GM04503 (cell line): ENCODE measurements around the gene PPP1R15B.
A peak's percentile ranks its signal among the peaks of the same experiment; 100 is the strongest.

Experiments
- DNase-seq: peaks from one replicate; pipeline ENCODE4 v3.0.0-alpha.2; 2012; ENCODE audit warnings: low read depth

The PPP1R15B gene

DNA sequence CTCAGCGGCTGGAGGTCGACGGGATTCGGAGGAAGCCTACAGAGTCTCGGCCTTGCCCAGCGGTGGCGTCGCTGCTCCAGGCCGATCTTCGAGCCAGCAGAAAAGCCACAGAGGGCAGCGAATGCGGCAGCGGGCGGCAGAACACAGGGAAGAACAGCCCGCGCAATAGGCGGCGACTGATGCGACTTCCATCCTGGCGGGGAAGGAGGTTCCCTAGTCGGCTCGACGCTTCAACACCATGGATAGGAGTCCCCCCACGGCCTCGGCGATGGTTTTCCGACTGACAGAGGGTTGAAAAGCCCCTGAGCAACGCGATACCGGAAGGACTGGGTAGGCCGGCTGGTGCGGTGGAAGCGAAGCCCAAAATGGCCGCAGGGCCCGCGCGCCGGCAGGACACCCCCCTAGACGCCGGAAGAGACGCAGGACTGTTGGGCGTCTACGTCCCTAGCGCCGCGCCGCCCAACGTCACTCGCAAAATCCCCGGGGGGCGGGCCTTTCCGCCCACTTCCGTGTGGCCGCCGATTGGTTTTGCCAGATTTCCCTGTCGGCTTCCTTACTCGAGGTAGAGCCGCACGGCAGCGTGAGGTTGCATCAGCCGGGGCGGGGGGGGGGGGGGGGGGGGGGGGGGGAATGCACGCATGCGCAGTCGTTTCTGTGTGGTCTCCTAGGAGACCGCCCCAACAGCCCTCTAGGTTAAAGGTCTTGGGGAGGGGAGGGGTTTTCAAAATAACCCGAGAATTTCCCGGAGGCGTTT lies at the start of gene PPP1R15B:
Gene PPP1R15B (minus strand): TSS at position 367 of the 754 bp plus-strand sequence. CDS start 406 bp downstream, outside the sequence.
- peak; percentile 91 for DNase-seq

DNA sequence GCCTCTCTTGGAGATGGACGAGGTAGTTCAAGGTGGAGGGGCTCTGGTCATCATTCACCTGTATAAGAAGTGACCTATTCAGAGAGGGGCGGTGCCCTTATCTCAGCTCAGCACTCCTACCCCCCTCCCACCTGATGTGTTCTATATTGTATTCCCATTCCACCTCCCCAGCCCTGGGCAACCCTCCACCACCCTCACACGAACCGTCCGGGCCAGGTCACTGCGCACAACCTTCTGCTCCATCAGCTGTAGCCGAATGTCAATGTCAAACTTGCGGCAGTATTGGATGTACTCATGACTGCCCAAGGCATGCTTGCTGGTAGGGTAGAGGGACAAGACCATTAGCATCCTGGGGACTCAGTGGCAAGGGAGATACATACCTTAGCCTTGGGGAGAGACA lies 48.7 kb upstream of the PPP1R15B start:
- no peak for DNase-seq

DNA sequence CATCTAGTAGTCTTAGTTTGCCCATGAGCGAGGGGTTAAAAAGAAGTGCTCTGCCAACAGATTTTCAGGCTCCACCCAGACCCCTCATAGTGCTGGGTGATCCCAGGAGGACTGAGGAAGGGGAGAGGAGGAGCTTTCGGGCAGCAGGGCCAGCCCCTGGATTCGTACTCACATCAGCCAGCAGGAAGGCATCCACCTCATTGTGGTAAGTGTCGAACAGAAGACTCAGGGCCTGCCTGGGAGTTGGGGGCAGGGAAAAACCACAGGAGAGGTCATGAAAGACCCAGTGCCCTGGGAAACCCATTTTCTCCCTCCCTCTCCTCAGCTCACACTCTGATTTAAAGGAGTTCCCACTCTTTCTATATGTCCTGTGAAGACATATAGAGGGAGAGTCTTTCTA lies 48.1 kb upstream of the PPP1R15B start:
- DNase-seq, result no peak

DNA sequence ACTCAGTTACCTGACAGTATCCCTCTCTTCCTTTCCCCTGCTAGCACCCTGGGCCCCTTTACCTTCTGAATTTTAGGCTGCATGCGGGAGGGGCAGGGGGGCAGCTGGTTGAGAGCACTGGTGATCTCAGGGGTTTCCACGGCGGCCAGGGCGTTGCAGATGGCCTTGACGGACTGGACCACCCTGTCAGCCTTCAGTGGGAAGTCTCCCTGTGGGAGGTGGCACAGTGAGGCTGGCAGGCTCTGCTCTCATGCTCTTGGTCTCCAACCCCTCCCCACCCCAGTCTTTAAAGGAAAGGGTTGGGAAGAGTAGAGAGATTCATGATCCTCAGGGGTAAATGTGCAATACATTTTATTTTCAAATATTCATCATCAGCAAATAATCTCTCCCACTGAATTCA lies 46.0 kb upstream of the PPP1R15B start:
- no peak for DNase-seq

DNA sequence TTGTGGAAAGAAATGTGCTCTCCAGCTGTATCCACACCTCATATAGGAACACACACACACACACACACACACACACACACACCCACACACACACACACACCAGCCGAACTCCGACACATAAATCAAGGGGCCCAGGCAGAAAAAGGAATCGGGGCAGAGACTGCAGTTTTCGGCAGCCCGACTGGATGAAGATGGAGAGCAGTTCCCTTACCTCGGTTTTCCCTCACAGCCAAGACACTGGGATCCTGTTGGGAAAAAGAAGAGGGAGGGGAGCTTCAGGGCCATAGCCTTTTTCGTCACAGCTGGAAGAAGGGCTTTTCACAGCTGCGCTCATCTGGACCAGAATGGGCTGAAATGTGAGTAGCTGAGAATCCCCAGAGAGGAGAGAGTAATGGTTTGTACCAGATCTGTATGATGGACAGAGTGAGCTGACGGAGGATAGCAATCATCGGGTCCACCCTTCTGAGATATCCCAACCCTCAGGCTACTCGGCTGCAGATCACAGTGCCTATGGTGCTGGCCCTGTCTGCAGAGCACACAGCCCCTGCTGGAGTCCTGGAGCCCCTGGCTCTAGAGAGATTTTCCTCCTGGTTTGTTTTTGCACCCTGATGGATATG lies 45.3 kb upstream of the PPP1R15B start:
- DNase-seq, result no peak

DNA sequence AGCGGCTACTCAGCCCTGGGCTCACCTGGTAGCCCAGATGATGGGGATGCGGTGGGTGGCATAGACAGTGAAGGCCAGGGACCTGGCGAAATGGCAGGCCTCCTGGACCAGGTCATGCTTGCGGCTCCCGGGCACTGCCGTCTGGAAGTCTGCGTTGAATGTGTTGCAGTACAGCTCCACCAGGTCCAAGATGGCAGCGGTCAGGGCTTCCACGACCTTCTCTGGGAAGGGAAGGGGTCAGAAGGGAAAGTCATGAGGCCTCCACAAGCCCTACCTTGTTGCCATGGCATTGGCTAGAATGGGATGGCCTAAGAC lies 44.2 kb upstream of the PPP1R15B start:
- DNase-seq, result no peak

DNA sequence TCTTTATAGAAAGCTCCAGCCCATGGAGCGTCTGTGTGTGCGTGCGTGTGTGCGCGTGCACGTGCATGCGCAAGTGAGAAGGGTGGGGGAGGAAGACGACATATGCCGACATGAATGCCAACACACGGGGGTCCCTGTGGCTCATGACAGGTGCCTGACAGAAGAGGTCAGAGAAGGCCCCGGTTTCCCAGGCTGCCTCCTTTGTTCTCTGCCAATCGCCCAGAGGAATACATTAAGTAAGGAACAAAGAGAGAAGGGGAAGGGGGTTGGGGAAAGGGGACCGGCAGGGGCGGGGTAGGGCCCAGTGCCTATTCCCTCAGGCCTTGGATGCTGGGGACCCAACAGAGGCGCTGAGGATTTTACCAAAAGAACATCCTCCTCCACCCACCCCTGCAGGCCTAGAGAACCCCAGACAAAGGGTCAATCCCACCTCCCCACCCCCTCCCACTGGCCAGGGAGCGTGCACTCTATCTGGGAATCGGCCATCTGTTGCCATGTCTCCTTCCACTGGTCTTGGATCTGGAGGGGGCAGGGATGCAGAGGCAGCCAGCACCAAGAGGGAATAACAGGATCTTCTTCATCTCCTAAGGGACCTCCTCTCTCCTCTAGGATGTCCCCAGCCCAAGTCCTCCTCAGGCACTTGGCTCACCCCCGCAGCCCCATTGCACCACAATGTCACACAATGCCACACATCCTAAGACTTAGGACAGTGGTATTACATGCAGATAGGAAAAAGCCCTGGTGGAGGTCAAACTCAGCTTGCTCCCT lies 43.6 kb upstream of the PPP1R15B start:
- DNase-seq, result no peak

DNA sequence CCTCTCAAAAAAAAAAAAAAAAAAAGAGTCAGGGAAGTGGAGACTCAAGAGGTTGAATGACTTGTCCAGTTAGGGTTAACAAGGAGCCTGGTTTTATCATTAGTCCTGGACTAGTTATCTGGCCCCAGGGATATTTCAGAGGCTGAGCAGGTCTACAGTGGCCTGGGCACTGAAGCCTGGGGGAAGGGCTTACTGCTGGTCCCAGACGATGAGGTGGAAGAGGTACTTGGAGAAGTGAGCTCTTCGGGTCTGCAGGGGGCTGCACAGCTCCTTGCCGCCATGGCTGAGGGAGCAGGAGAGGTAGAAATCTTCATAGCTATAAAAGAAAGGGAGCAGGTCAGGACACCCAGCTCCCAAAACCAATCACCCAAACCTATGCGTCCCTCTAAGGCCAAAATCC lies 42.9 kb upstream of the PPP1R15B start:
- DNase-seq, result no peak

DNA sequence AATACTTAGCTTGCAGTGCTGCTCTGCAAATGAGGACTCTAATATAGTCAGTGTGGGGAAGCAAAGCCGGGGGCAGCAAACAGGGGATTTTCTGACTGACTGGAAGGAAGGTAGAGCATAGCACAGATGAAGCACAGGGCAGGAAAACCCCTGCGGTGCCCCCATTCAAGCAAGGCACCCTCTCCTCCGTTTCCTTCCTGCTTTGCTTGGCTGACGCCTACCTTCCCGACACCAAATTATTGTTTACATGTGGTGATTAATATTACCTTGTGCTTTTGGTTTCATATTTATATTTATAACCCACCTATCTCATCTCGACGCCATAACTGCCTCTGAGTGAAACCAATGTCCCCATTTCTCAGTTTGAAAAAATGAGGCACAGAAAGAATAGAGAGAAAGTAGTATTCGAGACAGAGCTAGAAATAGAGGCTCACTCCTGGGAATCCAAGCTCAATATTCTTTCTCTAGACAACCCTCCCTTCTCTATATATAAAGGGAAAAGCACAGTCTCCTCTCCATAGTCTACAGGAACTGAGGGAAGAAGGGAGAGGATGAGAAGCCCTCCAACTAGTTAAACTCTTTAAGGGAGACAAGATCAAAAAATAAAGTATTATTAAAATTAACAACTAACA lies 41.6 kb upstream of the PPP1R15B start:
- DNase-seq, result no peak

DNA sequence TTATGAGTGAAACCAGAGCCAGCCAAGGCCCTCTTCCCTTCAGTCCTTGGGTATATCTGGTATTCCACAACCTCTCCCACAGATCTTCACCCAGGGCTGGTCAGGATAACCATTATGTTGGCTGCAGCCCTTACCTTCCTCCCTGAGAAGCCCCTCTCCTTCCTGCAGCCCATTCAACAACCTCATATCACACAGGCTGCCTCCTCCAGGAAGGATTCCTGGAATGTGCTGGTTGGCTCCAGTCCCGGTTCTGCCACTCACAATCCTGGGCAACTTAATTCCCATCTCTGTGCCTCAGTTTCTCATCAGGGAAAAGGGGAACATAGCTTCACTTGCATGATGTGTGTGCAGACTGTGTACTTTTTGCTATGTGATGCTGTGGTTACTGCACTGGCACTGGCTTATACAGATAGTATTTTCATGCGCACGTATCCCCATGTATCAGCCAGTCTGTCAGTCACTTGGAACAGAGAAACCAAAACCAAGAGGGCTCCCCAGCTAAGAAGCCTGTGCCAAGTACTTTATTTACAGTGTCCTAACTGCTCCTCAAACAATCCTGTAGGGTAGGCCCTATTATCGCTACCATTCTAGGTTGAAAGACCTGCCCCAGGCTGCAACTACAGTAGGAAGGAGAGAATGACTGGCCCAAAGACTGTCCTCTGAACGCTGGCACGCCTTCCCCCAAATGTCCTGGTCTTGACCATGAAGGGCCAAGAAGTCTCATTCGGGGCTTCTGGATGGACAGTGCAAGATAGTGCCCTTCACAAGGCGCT lies 39.9 kb upstream of the PPP1R15B start:
- no peak for DNase-seq

DNA sequence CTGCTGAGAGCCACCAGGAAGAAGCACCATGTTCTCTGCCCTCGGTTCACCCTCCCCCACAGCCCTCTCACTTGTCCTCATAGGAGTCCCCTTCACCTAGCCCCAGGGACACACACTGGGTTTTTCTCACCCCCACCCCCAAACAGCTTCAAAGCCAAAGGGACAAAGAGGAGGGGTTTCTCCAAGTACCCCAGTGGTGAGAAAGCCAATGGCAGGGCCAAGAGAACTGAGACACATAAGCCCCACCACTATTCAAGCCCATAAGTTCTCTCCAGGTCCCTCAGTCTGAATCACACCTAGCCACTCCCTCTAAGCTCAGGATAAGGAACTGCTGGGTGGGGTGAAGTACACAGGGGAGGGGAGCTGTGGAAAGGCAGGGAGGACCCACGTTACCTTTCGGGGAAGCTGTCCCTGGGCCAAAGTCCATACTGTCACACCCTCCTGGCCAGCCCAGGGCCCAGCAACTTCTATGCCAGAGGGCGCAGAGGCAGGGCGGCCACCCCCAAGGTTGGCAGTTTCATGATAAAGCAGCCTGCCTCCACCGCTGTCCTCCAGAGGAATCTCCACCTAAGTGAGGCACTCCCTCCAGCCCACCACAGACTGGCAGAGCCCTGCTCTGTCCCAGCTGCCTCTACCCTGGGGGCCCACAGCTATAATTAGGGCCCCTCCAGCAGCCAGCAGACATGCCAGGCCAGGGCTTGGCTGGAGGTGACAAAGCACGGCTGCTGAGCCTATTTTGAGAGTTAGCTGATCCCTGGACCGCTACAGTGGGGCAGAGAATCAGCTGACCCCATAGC lies 39.0 kb upstream of the PPP1R15B start:
- DNase-seq, result no peak

DNA sequence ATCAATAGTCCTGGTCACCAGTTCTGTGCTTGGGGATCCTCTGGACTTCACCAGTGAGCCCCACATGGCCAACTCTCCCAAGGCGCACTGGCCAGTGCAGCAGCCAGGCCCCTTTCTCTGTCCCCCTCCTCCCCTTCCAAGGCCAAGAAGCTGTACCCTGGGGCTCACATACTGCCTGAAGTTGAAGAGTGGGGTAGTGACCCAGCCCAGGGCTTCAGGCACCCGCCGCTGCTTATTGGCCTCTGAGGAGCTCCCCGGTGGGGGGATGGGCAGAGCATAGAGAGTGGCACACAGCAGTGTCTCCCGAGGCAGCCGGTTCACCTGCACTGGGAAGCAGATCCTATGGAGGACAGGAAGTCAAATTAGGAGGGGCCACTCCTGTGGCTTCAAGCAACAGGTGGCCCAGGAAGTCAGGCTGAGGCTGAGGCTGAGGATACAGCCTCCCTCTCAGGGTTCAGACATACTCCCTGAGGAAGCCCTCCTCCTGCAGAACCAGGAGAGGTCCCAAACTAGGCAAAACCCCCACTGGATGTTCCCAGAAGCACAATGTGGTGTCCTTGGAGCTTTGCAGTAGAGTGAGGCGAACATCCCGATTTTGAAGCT lies 38.2 kb upstream of the PPP1R15B start:
- no peak for DNase-seq

DNA sequence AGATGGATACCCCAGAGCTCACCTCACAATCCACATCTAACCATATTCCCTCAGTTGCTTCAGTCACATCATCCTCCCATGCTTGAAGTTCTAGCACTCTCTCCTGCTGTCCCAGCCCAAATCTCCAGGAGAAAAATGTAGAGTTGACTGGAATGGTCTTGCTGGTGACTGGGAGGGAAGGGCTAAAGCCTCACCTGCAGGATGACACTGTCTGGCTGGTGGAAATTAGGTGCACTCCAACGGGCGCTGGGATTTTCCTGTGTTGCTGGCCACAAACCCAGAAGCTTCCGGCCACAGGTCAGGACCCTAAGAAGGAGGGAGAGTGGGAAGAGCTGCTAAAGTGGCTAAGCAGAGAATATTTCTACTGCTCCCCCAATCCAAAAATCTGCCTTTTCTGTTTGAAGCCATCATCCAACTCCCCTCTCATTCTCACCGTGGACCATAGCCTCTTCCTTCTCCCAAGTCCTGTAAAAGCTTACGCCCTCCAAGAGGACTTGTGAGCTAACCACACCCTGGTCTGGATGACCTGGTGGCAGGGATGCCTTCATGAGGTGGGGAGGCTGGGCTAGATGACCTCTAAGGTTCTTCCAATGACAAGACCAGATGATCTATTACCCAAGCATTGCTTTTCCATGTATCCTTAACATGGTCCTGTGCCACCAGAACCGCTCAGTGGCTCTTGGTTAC lies 37.5 kb upstream of the PPP1R15B start:
- no peak for DNase-seq

DNA sequence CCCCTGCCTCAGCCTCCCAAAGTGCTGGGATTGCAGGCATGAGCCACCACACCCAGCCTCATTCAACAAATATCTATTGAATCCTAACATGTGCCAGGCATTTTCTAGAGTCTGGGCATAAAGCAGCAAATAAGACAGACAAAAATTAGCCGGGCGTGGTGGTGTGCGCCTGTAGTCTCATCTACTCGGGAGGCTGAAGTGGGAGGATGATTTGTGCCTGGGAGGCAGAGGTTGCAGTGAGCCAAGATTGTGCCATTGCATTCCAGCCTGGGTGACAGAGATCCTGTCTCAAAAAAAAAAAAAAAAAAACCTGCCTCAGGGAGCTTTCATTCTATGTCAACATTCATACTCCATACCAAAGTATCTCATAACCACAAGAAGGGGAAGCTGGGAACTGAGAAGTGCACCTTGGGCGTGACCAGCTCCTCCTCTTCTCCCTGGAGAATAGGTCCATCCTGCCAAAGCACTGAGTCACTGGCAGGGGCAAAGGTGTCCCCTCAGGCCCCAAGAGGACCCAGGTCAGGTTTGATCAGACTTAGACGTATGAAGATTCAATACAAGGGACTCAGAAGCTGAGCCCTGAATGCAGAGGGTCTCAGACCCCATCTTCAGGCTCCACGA lies 36.8 kb upstream of the PPP1R15B start:
- no peak for DNase-seq

DNA sequence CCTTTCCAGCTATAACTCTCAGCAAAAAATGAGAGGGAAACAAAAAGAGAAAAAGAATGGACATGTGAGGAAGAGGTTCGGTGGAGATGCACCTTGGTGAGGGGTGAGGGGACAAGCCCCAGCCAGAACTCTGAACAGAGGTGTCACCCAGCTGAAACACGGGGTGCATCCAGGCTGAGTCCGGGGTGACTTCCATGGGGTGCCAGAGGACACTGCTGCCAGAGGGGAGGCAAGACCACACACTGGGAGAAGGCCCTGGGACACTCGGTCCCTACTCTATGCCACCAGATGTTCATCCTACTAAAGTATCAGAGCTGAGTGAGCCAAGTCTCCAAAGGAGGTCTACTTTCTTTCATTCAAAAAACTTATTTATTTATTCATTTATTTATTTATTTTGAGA lies 36.1 kb upstream of the PPP1R15B start:
- no peak for DNase-seq

DNA sequence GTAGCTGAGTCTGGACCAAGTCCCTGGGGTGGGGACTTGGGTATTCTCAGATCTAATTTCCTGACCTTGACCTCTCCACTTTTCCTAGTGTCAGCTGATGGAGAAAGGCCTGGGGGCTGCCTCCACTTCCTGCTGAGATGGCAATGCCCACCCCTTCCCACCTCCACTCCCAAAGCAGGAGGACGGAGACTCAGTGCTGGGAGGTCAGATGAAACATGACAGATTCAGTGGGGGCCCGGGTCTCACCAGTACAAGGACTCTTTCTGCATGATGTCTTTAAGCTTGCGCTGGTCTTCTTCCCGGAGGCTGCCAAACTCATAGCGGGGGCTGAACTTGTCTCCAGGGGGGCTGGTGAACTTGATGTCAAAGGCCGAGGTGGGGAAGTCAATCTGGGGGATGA lies 35.6 kb upstream of the PPP1R15B start:
- DNase-seq, result no peak

DNA sequence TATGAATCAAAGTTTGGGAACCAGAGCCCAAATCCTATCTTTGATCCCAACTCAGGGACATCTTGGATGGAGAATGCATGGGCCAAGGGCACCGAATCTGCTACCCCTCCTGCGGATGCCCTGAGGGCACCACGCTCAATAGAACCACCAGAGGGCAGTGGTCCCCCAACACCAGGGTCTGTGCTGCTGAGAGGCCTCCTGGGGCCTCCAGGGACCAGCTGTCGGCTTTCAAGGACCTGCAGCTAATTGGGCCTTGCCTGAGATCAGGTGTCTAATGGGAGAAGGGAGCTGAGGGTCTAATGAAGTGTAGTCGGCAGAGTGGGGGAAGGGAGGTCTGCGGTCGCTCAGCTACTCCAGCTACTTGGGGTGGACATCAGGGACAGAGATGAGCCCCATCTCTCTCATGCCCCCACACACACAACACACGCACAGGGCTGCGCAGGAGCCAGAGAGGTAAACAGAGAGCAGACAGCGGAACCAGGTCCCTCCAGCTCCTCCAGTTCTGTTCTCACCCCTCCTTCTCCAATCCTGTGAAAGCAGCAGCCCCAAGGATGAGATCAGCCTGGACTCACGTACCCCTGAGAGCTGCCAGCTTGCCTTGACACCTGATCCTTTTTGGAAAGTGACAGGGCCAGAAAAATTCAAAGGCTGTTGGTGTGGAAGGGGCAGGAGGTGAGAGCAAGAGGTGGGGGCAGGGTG lies 34.9 kb upstream of the PPP1R15B start:
- DNase-seq, result no peak

DNA sequence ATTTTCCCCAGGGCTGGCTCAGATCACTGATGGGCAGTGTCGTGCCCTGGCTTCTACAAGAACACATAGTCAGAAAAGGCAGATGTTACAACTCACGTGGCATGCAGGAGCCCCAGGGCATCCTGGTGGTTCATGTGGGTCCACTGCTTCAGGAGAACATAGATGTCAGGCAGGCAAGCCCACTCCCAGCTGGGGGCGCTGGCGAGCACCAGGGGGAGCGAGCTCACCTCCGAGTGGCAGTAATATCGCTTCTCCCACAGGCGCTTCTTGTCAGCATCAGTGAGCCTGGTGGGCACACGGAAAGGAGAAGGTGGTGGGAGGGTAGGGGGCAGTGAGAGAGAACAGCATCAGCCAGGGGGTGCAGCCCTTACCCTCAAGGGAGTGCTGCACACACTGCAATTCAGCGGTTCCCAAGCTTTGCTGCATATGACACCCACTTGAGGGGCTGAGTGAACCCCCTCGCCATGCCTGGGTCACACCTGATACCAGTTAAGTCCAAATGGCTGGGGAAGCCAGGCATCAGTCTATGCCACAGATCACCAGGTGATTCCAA lies 34.3 kb upstream of the PPP1R15B start:
- DNase-seq, result no peak
